SH-SY5Y (cell line): ENCODE measurements around the gene VWC2L.

ENCODE experiments used
- GATA2 ChIP-seq: IDR thresholded peaks from 2 replicates; pipeline ENCODE4 v1.6.1; 2011; ENCODE audit warnings: mild to moderate bottlenecking, low read depth, low read length
- GATA3 ChIP-seq: IDR thresholded peaks from 2 replicates; pipeline ENCODE4 v1.6.1; 2011; ENCODE audit warnings: low read depth, mild to moderate bottlenecking, low read length, moderate library complexity

DNA sequence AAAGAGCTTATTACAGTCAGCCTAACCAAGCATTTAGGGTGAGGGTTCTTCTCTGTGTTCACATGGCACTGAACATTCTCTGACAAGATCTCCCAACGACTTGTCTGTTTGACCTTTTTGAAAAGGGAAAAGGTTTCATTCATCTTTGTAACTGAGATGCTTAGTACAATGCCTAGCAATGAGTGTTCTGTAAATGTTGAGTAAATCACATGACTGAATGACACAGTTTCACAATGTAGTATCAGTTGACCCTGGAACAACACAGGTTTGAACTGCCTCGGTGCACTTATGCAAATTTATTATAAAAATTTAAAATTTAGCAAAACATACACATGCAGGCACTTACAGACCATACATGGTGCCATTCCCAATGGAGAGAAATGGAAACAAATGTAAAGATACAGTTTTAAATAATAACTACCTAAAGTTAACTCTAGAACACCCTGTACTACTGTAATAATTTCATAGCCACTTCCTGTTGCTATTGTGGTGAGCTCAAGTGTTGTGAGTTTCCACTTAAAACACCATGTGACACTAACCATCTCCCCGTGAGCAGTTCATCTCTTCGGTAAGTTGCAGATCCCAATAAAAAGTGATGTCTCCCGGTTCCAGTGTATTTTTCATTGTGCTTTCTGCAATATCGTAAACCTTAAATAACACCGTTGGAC lies 34.1 kb upstream of the VWC2L start:
- no peak for TF ChIP-seq GATA2
- TF ChIP-seq GATA3: no peak
